A673 (cell line): Measurements from ENCODE around the gene TTC22. TPM values are rescaled to one million over a fixed set of nuclear protein-coding genes. Genes with fewer than 3 reads are reported as not detected.

Experiments
- BruUV-seq: library from RNA; stranded (reverse); fragments of 400-500 nt; replicated peaks from 2 replicates; lab custom pipeline; 2021; lab: Mats Ljungman, UMichigan
- CTCF ChIA-PET: fragments of 300-600 bp; sonication (Branson Sonifier 250); formaldehyde crosslinking; loops from one replicate; lab custom pipeline; 2022; ENCODE audit warnings: antibody characterized with exemption; lab: Charles Lee
- POLR2A ChIA-PET: fragments of 300-600 bp; sonication (Branson Sonifier 250); formaldehyde crosslinking; loops from one replicate; lab custom pipeline; 2022; ENCODE audit warnings: antibody characterized with exemption; ENCODE audit not compliant: low non-redundant PET; lab: Charles Lee
- DNase-seq: peaks from one replicate; pipeline ENCODE4 v3.0.0-alpha.2; 2015; ENCODE audit warnings: low spot score
- H3K27ac ChIP-seq: fragments of 200-600 bp; sonication (generic); 2 replicates; pipeline ENCODE4 v1.5.1; 2016; ENCODE audit warnings: mixed run types, low read depth, mild to moderate bottlenecking, mixed read lengths, antibody characterized with exemption, low read length; ENCODE audit not compliant: poor library complexity, severe bottlenecking
- H3K27me3 ChIP-seq: fragments of 200-600 bp; sonication (generic); replicated peaks from 2 replicates; pipeline ENCODE4 v1.6.1; 2017; ENCODE audit warnings: mixed run types, low read depth, mild to moderate bottlenecking, mixed read lengths, antibody characterized with exemption, low read length; ENCODE audit not compliant: insufficient read depth, poor library complexity
- H3K36me3 ChIP-seq: fragments of 200-600 bp; sonication (generic); 2 replicates; pipeline ENCODE4 v1.6.1; 2016; ENCODE audit warnings: mixed run types, mild to moderate bottlenecking, mixed read lengths, antibody characterized with exemption, low read length; ENCODE audit not compliant: insufficient read depth, poor library complexity, severe bottlenecking
- H3K4me1 ChIP-seq: fragments of 200-600 bp; sonication (generic); 2 replicates; pipeline ENCODE4 v1.6.1; 2017; ENCODE audit warnings: mixed run types, mild to moderate bottlenecking, mixed read lengths, antibody characterized with exemption, low read length; ENCODE audit not compliant: insufficient read depth, poor library complexity, severe bottlenecking
- H3K4me3 ChIP-seq: fragments of 200-600 bp; sonication (generic); 2 replicates; pipeline ENCODE4 v1.5.1; 2016; ENCODE audit warnings: low read depth, mixed run types, mild to moderate bottlenecking, mixed read lengths, low read length; ENCODE audit not compliant: poor library complexity, severe bottlenecking
- H3K9me3 ChIP-seq: fragments of 200-600 bp; sonication (generic); 2 replicates; pipeline ENCODE4 v1.6.1; 2016; ENCODE audit warnings: mixed run types, low read depth, mild to moderate bottlenecking, mixed read lengths, antibody characterized with exemption, low read length; ENCODE audit not compliant: poor library complexity, severe bottlenecking
- EZH2 ChIP-seq: fragments of 200-600 bp; sonication (generic); IDR thresholded peaks from 2 replicates; pipeline ENCODE4 v1.6.1; 2017; ENCODE audit warnings: borderline replicate concordance, low read depth, mild to moderate bottlenecking, mixed read lengths, antibody characterized with exemption, low read length; ENCODE audit not compliant: poor library complexity, severe bottlenecking
- intact Hi-C: fragments of 100-400 bp; cut with micrococcal nuclease; formaldehyde crosslinking; loops from one replicate; pipeline ENCODE4 v1.10.0; 2022; ENCODE audit not compliant: unreplicated experiment
- total RNA-seq: library from RNA; stranded (reverse); gene quantifications from 2 replicates; pipeline ENCODE4 v1.2.3, GENCODE V29; 2021
- TF ChIP-seq, protein P1 (sequence below): fragments of 300-800, 200-600 bp; sonication (generic); conservative IDR thresholded peaks from 2 replicates; pipeline ENCODE4 v1.5.1; 2017; ENCODE audit warnings: low read depth, mild to moderate bottlenecking, antibody characterized with exemption, low read length, moderate library complexity, mixed read lengths

Gene TTC22
- total RNA-seq, 1 experiment from 2014 or later = not detected

DNA sequence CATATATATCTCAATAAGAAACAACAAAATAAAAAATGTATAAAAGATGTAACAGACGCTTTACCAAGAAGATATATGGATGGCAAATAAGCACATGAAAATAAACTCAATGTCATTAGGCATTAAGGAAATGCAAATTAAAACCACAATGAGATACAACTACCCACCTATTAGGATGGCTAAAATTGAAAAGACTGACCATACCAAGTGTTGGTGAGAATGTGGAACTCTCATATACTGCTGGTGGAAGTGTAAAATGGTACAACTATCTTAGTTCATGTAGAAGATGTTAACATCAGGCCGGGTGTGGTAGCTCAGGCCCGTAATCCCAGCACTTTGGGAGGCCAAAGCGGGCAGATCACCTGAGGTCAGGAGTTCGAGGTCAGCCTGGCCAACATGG, 42.3 kb upstream of the TTC22 start:
- H3K27me3 ChIP-seq = no peaks in the 10 kb centered on the region
- no peaks in the 10 kb centered on the region for H3K4me1 ChIP-seq
- no peaks in the 10 kb centered on the region for H3K9me3 ChIP-seq
- TF ChIP-seq EZH2 = no peak
- TF ChIP-seq, protein P1, sequence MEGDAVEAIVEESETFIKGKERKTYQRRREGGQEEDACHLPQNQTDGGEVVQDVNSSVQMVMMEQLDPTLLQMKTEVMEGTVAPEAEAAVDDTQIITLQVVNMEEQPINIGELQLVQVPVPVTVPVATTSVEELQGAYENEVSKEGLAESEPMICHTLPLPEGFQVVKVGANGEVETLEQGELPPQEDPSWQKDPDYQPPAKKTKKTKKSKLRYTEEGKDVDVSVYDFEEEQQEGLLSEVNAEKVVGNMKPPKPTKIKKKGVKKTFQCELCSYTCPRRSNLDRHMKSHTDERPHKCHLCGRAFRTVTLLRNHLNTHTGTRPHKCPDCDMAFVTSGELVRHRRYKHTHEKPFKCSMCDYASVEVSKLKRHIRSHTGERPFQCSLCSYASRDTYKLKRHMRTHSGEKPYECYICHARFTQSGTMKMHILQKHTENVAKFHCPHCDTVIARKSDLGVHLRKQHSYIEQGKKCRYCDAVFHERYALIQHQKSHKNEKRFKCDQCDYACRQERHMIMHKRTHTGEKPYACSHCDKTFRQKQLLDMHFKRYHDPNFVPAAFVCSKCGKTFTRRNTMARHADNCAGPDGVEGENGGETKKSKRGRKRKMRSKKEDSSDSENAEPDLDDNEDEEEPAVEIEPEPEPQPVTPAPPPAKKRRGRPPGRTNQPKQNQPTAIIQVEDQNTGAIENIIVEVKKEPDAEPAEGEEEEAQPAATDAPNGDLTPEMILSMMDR = no peak
- CTCF ChIA-PET = no interaction called here
- no TSS peak for BruUV-seq
- peaks cover 11% of the 10 kb centered on the region for H3K36me3 ChIP-seq
- DNase-seq = no peak
- POLR2A ChIA-PET = no interaction called here
- H3K4me3 ChIP-seq = no peak overlapping the region
- no peak overlapping the region for H3K27ac ChIP-seq
- intact Hi-C loops = no loop called here

DNA sequence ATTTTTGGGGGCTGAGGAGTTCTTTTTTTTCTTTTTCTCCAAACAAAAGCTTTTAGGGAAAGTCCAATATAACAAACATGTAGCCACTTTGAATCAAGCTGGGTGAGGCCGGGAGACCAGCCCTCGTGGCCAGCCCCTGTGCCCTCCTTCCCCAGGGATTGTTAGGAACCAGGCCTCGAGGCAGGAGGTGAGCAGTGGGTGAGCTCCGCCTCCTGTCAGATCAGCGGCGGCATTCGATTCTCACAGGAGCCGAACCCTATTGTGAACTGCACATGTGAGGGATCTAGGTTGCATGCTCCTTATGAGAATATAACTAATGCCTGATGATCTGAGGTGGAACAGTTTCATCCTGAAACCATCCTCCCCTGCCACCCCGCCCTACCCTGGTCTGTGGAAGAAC, 41.8 kb upstream of the TTC22 start:
- peaks cover 6% of the 10 kb centered on the region for H3K36me3 ChIP-seq
- intact Hi-C loops = no loop called here
- no peak for TF ChIP-seq EZH2
- TF ChIP-seq, protein P1 = no peak
- POLR2A ChIA-PET = no interaction called here
- no peak overlapping the region for H3K4me3 ChIP-seq
- H3K27me3 ChIP-seq = no peaks in the 10 kb centered on the region
- H3K4me1 ChIP-seq = no peaks in the 10 kb centered on the region
- no peak overlapping the region for H3K27ac ChIP-seq
- BruUV-seq = no TSS peak
- DNase-seq = no peak
- H3K9me3 ChIP-seq = no peaks in the 10 kb centered on the region
- CTCF ChIA-PET = no interaction called here

DNA sequence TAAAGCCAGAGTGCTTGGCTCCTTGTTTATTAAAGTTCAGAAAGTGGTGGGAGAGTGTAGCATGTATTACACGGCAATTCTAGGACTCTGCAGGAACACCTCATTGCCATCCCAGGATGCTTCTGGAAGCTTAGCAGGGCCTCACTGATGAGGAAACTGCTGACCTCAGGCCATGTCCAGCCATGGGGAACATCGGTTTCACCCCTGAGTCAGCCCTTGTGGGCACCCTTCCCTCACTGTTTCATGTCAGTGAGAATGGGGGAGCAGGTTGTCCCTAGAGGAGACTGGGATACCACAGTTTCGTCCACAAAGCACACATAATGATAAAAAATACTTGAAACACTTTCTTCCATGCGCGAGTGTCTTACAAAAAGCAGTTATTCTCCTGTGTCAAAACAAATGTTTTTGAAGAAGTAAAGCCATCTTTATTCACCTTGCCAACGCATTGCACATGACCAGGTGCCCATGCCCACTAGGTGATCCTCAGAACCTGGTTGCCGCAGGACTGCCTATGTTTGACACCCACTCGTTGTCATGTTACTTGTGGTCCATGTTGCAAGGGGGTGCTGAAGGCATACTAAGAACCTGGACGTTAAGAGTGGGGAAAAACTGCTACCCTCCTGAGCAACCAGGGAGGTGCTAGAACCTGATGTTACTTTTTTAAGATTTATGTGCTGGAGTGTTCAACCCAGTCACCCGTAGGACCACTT, 41.2 kb upstream of the TTC22 start:
- no peak overlapping the region for H3K27ac ChIP-seq
- peaks cover 4% of the 10 kb centered on the region for H3K36me3 ChIP-seq
- no peaks in the 10 kb centered on the region for H3K27me3 ChIP-seq
- BruUV-seq = no TSS peak
- ChIA-PET CTCF (no interaction called here), POLR2A (no interaction called here)
- no peak for DNase-seq
- intact Hi-C loops = no loop called here
- TF ChIP-seq EZH2 = no peak
- no peak overlapping the region for H3K4me3 ChIP-seq
- no peaks in the 10 kb centered on the region for H3K9me3 ChIP-seq
- no peaks in the 10 kb centered on the region for H3K4me1 ChIP-seq

DNA sequence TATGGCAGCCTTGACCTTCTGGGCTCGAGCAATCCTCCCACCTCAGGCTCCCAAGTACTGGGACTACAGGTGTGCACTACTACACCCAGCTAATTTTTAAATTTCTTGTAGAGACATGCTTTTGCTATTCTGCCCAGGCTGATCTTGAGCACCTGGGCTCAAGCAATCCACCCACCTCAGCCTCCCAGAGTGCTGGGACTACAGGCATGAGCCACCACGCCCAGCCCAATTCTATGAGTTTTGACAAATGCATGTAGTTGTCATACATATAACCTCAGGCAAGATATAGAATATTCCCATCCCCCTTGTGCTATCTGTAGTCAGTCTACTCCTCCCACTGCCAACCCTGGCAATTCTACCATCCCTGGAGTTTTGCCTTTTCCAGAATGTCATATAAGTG, 38.7 kb upstream of the TTC22 start:
- Histone ChIP-seq H3K27me3 (no peaks in the 10 kb centered on the region), H3K36me3 (no peaks in the 10 kb centered on the region), H3K9me3 (no peaks in the 10 kb centered on the region), H3K4me1 (no peaks in the 10 kb centered on the region), H3K27ac (no peak overlapping the region), H3K4me3 (no peak overlapping the region)
- TF ChIP-seq, protein P1 = no peak
- TF ChIP-seq EZH2 = no peak
- intact Hi-C loops = no loop called here
- DNase-seq = no peak
- no TSS peak for BruUV-seq
- ChIA-PET CTCF (no interaction called here), POLR2A (no interaction called here)
